ENCODE results near the gene BNIP3. TPM values are rescaled to one million over a fixed set of nuclear protein-coding genes. Genes with fewer than 3 reads are reported as not detected.

BNIP3 gene
- total RNA-seq, 2 experiments from 2014 or later = 115 to 121 TPM

GRCh38 chr10:131937836-131938235, 43.9 kb downstream of the BNIP3 start:
- Mint-ChIP-seq H3K27me3 (no peaks in the 10 kb centered on the region), H3K36me3 (peaks cover 8% of the 10 kb centered on the region), H3K9me3 (no peaks in the 10 kb centered on the region), H3K27ac (no peak overlapping the region), H3K4me3 (no peak overlapping the region), H3K4me1 (peaks cover 16% of the 10 kb centered on the region)
- no peak for DNase-seq

GRCh38 chr10:131936736-131937135, 45.0 kb downstream of the BNIP3 start:
- peaks cover 8% of the 10 kb centered on the region for H3K36me3 Mint-ChIP-seq

DNA sequence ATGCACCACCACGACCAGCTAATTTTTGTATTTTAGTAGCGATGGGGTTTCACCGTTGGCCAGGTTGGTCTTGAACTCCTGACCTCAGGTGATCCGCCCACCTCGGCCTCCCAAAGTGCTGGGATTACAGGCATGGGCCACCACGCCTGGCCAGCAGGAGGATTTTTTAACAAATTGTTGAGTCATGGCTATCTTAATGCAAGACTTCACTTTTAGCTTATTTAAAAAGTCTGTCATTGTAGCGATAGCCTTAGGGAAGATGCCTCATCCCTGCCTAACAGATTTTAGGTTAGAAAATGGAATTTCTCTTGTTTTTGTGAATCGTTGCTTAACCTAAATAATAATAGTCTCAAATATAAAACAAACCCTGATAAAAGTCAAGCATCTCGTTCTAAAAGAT, 45.4 kb downstream of the BNIP3 start:
- H3K4me1 Mint-ChIP-seq = peaks cover 27% of the 10 kb centered on the region
- no peaks in the 10 kb centered on the region for H3K27me3 Mint-ChIP-seq
- DNase-seq = no peak
- no peak overlapping the region for H3K27ac Mint-ChIP-seq
- no peaks in the 10 kb centered on the region for H3K9me3 Mint-ChIP-seq
- no peak overlapping the region for H3K4me3 Mint-ChIP-seq
- peaks cover 7% of the 10 kb centered on the region for H3K36me3 Mint-ChIP-seq

More at GRCh38 chr10:131936736-131937135, 45.0 kb downstream of the BNIP3 start:
- Mint-ChIP-seq H3K4me1 (peaks cover 22% of the 10 kb centered on the region), H3K4me3 (no peak overlapping the region), H3K9me3 (no peaks in the 10 kb centered on the region), H3K27ac (no peak overlapping the region), H3K27me3 (no peaks in the 10 kb centered on the region)
- DNase-seq = no peak

- peak overlapping the region; percentile 38 for H3K27ac Mint-ChIP-seq
- no peaks in the 10 kb centered on the region for H3K9me3 Mint-ChIP-seq
- peaks cover 5% of the 10 kb centered on the region for H3K36me3 Mint-ChIP-seq
- no peak overlapping the region for H3K4me3 Mint-ChIP-seq
- peaks cover 35% of the 10 kb centered on the region for H3K4me1 Mint-ChIP-seq
- H3K27me3 Mint-ChIP-seq = no peaks in the 10 kb centered on the region
- no peak for DNase-seq
Observed at GRCh38 chr10:131935260-131935659, 46.5 kb downstream of the BNIP3 start.

DNA sequence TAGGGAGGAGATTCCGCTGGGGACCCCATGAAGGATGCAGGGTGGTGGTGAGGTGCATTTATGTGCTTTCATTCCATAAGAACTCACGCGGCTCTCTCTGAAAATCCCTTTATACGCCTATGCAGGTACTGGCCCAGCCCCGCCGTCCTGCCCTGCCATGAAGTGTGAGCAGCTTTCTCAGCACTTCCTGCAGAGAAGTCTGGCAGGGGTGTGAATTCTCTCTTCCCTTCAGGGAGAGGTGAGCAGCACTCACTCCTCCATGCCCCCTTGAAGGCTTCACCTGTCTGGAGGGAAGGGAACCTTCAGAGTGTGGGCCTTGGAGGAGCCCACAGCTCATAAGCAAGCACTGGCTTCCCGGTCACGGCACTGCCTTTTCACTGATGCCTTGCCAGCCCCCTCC, 47.0 kb downstream of the BNIP3 start:
- no peaks in the 10 kb centered on the region for H3K9me3 Mint-ChIP-seq
- H3K27me3 Mint-ChIP-seq = no peaks in the 10 kb centered on the region
- DNase-seq = no peak
- no peak overlapping the region for H3K4me3 Mint-ChIP-seq
- peaks cover 10% of the 10 kb centered on the region for H3K36me3 Mint-ChIP-seq
- H3K4me1 Mint-ChIP-seq = peaks cover 40% of the 10 kb centered on the region
- H3K27ac Mint-ChIP-seq = peak overlapping the region; percentile 38

- H3K4me3 Mint-ChIP-seq = no peak overlapping the region
- H3K27ac Mint-ChIP-seq = no peak overlapping the region
- no peak for DNase-seq
- H3K9me3 Mint-ChIP-seq = no peaks in the 10 kb centered on the region
- H3K4me1 Mint-ChIP-seq = peaks cover 51% of the 10 kb centered on the region
- H3K36me3 Mint-ChIP-seq = peaks cover 14% of the 10 kb centered on the region
- H3K27me3 Mint-ChIP-seq = no peaks in the 10 kb centered on the region
Observed at GRCh38 chr10:131933696-131934086, 48.0 kb downstream of the BNIP3 start.

DNA sequence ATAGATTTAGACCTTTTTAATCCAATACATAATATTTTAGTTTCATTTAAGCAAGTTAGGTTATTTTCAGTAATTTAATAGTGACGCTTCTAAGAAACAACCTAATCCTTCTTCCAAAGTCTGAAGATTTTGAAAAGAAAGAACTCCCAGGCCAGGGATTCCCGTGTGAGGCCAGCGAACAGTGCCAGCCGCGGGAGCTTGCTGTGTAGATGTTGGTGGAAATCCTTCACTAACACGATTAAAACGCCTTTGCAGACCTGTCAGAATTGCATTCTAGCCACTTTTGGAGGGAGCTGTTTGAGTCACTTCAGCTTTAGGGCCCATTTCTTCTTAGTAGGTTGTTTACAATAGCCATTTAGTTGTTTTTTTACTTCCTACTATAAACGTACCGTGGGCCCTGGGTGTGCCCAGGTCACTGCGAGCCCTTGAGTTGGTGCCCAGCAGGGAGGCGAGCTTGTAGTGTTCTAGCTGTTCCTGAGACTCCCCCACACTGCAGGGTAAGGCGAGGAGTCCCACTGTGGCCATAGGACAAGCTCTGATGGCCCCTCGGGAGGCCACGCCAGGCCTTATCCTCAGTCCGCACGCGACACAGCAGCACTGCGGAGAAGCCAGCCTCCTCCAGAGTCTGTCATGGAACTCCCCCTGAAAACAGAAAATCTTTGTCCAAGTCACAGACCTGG, 48.6 kb downstream of the BNIP3 start:
- Mint-ChIP-seq H3K36me3 (peaks cover 14% of the 10 kb centered on the region), H3K27ac (no peak overlapping the region), H3K27me3 (no peaks in the 10 kb centered on the region), H3K4me1 (peaks cover 56% of the 10 kb centered on the region), H3K9me3 (no peaks in the 10 kb centered on the region), H3K4me3 (no peak overlapping the region)
- no peak for DNase-seq

DNA sequence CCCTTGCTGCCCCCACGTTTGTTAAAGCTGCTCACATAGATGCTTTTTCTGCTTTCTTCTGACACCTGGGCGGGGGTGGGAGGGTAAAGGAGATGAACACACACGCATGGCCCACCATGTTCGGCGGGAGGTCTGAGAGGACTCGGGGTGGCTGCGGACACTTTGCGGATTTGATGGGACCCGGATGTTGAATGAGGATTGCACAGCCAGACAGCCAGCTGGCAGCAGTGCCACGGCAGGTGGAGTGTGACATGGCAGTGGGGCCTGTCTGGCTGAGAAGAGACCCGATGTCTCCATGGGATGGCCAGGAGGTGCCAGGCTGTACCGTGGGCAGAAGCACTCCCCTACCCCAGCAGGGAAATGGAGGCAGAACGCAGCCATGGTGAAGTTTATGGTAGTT, 49.7 kb downstream of the BNIP3 start:
- Mint-ChIP-seq H3K27ac (no peak overlapping the region), H3K9me3 (no peaks in the 10 kb centered on the region), H3K27me3 (no peaks in the 10 kb centered on the region), H3K36me3 (peaks cover 21% of the 10 kb centered on the region), H3K4me1 (peaks cover 66% of the 10 kb centered on the region), H3K4me3 (no peak overlapping the region)
- no peak for DNase-seq

- H3K4me3 Mint-ChIP-seq = no peak overlapping the region
- H3K27ac Mint-ChIP-seq = peak overlapping the region; percentile 34
- no peak for DNase-seq
- H3K27me3 Mint-ChIP-seq = no peaks in the 10 kb centered on the region
- H3K9me3 Mint-ChIP-seq = peaks cover 1% of the 10 kb centered on the region
- peaks cover 72% of the 10 kb centered on the region for H3K4me1 Mint-ChIP-seq
- peaks cover 32% of the 10 kb centered on the region for H3K36me3 Mint-ChIP-seq
Observed at GRCh38 chr10:131930586-131931330, 51.0 kb downstream of the BNIP3 start.

GRCh38 chr10:131930150-131930549, 51.6 kb downstream of the BNIP3 start:
- peaks cover 71% of the 10 kb centered on the region for H3K4me1 Mint-ChIP-seq
- H3K9me3 Mint-ChIP-seq = peaks cover 6% of the 10 kb centered on the region
- H3K27me3 Mint-ChIP-seq = no peaks in the 10 kb centered on the region
- H3K27ac Mint-ChIP-seq = no peak overlapping the region
- H3K36me3 Mint-ChIP-seq = peaks cover 38% of the 10 kb centered on the region
- DNase-seq = no peak
- no peak overlapping the region for H3K4me3 Mint-ChIP-seq

- Mint-ChIP-seq H3K36me3 (peaks cover 44% of the 10 kb centered on the region), H3K4me3 (no peak overlapping the region), H3K27ac (peak overlapping the region; percentile 43), H3K27me3 (no peaks in the 10 kb centered on the region), H3K4me1 (peaks cover 66% of the 10 kb centered on the region), H3K9me3 (peaks cover 12% of the 10 kb centered on the region)
- DNase-seq = no peak
Observed at GRCh38 chr10:131929122-131929845, 52.4 kb downstream of the BNIP3 start.

GRCh38 chr10:131928248-131929095, 53.3 kb downstream of the BNIP3 start:
- peaks cover 45% of the 10 kb centered on the region for H3K36me3 Mint-ChIP-seq
- DNase-seq = peak; percentile 69
- peaks cover 13% of the 10 kb centered on the region for H3K9me3 Mint-ChIP-seq
- H3K4me3 Mint-ChIP-seq = peak overlapping the region; percentile 53
- peak overlapping the region; percentile 85 for H3K27ac Mint-ChIP-seq
- H3K27me3 Mint-ChIP-seq = no peaks in the 10 kb centered on the region
- H3K4me1 Mint-ChIP-seq = peaks cover 63% of the 10 kb centered on the region

DNA sequence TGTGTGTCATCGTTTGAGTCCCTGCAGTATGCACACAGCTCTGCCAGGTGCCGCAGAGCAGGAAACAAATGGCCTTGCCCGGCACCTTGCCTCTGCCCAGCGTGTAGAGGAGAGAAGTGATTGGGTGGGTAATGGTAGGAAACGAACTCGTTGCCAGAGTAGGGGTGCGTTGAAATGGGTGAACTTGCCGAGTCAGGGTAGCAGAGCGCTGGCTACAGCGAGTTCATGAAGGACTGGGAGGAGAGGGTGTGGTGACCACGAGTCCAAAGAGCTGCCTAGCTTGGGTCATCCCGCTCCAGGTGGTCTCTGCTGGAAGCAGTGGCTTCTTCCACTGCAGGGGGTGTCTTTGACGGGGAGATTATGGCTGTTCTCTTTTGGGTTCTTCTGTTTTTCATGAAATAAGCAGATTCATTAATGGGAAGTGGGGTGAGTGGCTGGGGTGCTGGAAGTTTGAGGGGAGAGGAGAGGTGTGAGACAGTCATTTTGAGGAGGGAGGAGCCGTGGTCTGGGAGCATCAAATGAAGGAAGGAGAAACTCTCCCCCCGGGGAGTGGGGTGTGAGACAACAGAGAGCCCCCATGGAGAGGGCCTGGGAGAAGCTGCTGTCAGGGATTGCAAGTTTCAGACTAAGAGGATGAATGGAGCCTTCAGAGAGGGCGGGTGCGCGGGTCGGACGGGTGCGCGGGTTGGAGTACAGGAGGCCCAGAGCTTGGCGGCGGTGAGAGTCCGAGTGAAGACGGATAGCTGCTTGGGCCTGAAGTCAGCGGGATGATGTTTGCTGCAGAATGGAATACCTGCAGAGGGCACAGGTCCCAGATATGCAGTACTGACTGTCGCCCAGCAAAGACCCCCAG, 54.8 kb downstream of the BNIP3 start:
- Mint-ChIP-seq H3K27ac (peak overlapping the region; percentile 36), H3K27me3 (no peaks in the 10 kb centered on the region), H3K9me3 (peaks cover 15% of the 10 kb centered on the region), H3K36me3 (peaks cover 52% of the 10 kb centered on the region), H3K4me1 (peaks cover 59% of the 10 kb centered on the region), H3K4me3 (no peak overlapping the region)
- no peak for DNase-seq

DNA sequence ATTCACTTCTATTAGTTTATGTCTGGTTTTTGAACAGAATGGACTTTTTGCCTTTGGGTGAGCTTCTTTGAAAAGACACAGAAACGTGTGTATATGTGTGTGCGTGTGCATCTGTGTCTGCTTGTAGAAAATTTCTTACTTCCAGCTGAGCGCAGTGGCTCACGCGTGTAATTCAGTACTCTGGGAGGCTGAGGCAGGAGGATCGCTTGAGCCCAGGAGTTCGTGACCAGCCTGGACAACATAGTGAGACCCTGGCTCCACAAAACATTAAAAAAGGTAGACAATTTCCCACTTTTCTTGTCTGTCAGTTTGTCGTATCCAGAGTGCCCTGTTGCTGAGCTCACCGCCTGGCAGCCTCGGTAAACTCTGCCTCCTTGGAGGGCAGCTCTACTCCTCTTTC, 55.5 kb downstream of the BNIP3 start:
- H3K27me3 Mint-ChIP-seq = no peaks in the 10 kb centered on the region
- DNase-seq = no peak
- H3K36me3 Mint-ChIP-seq = peaks cover 55% of the 10 kb centered on the region
- no peak overlapping the region for H3K4me3 Mint-ChIP-seq
- H3K4me1 Mint-ChIP-seq = peaks cover 58% of the 10 kb centered on the region
- H3K9me3 Mint-ChIP-seq = peaks cover 15% of the 10 kb centered on the region
- no peak overlapping the region for H3K27ac Mint-ChIP-seq

Data from activated naive CD8-positive, alpha-beta T cell treated with anti-CD3 and anti-CD28 coated beads for 36 hours (primary cell).